ENCODE results near the gene HOXD12.

HOXD12 gene

GRCh38 chr2:176099728-176100546 lies at the start of gene HOXD12:
TSS of gene HOXD12 (plus strand) at chr2:176099795. CDS start at chr2:176099802, 7 bp downstream.
- DNase-seq: no peak

- DNase-seq: no peak
Observed at GRCh38 chr2:176056406-176056805, 43.2 kb upstream of the HOXD12 start.

GRCh38 chr2:176063958-176064357 lies 35.6 kb upstream of the HOXD12 start:
- DNase-seq: no peak

GRCh38 chr2:176066645-176067588 lies 32.7 kb upstream of the HOXD12 start:
- no peak for DNase-seq

GRCh38 chr2:176067589-176068418 lies 31.8 kb upstream of the HOXD12 start:
- DNase-seq: no peak

GRCh38 chr2:176068419-176068832 lies 31.2 kb upstream of the HOXD12 start:
- DNase-seq: no peak

GRCh38 chr2:176071330-176072291 lies 28.0 kb upstream of the HOXD12 start:
- DNase-seq: no peak

- no peak for DNase-seq
Observed at GRCh38 chr2:176072292-176072669, 27.3 kb upstream of the HOXD12 start.

GRCh38 chr2:176072951-176073904 lies 26.4 kb upstream of the HOXD12 start:
- DNase-seq: no peak

GRCh38 chr2:176074919-176075425 lies 24.6 kb upstream of the HOXD12 start:
- DNase-seq: no peak

- DNase-seq: no peak
Observed at GRCh38 chr2:176075481-176075880, 24.1 kb upstream of the HOXD12 start.

- DNase-seq: no peak
Observed at GRCh38 chr2:176076063-176076462, 23.5 kb upstream of the HOXD12 start.

GRCh38 chr2:176076796-176077195 lies 22.8 kb upstream of the HOXD12 start:
- no peak for DNase-seq

GRCh38 chr2:176078541-176079284 lies 20.9 kb upstream of the HOXD12 start:
- no peak for DNase-seq

- DNase-seq: no peak
Observed at GRCh38 chr2:176079285-176079830, 20.2 kb upstream of the HOXD12 start.

GRCh38 chr2:176079831-176080539 lies 19.6 kb upstream of the HOXD12 start:
- no peak for DNase-seq

- no peak for DNase-seq
Observed at GRCh38 chr2:176080540-176081375, 18.8 kb upstream of the HOXD12 start.
